Endothelial cell of umbilical vein (primary cell): ENCODE data around the gene ADGRD2. TPM values are rescaled to one million over a fixed set of nuclear protein-coding genes. Genes with fewer than 3 reads are reported as not detected.

Experiments used
- BruUV-seq: library from RNA; stranded (reverse); fragments of 400-500 nt; replicated peaks from 2 replicates; lab custom pipeline; 2021; lab: Mats Ljungman, UMichigan
- CTCF ChIA-PET: fragments of 300-600, 350-600 bp; sonication (Branson Sonifier 250); formaldehyde crosslinking; loops from one replicate; lab custom pipeline; 2021; ENCODE audit warnings: antibody characterized with exemption, inconsistent platforms; lab: Charles Lee
- POLR2A ChIA-PET: fragments of 300-600, 350-600 bp; sonication (Branson Sonifier 250); formaldehyde crosslinking; loops from one replicate; lab custom pipeline; 2021; ENCODE audit warnings: antibody characterized with exemption, inconsistent platforms; lab: Charles Lee
- DNase-seq: peaks from one replicate; pipeline ENCODE4 v3.0.0-alpha.2; 2011; ENCODE audit warnings: low read depth, low spot score
- FAIRE-seq: peaks from 2 replicates; lab custom pipeline; 2011; peaks lifted over from hg19 to GRCh38; lab: Jason Lieb, UNC
- H2AFZ ChIP-seq: 2 replicates; pipeline ENCODE4 v1.6.0; 2012; ENCODE audit warnings: low read depth, low read length, control low read depth, inconsistent platforms
- H3K27ac ChIP-seq: 2 replicates; pipeline ENCODE4 v1.5.1; 2011; ENCODE audit warnings: low read depth, mild to moderate bottlenecking, control low read depth, low read length, moderate library complexity; ENCODE audit not compliant: insufficient read depth
- H3K27me3 ChIP-seq, 2 experiments: 2 replicates each; pipeline versions ENCODE4 v1.6.0 to v1.6.1; 2011; ENCODE audit warnings: low read length in 2 of 2, mixed read lengths in 1 of 2; ENCODE audit not compliant: control insufficient read depth in 2 of 2, insufficient read depth in 2 of 2
- H3K36me3 ChIP-seq, 2 experiments: 2 replicates in 1 of 2; 3 replicates in 1 of 2; pipeline ENCODE4 v1.5.1; 2011; ENCODE audit warnings: low read length in 2 of 2, mild to moderate bottlenecking in 1 of 2, moderate library complexity in 1 of 2; ENCODE audit not compliant: control insufficient read depth in 2 of 2, insufficient read depth in 2 of 2; ENCODE audit errors: extremely low read depth in 1 of 2
- H3K4me1 ChIP-seq: 3 replicates; pipeline ENCODE4 v1.5.1; 2011; ENCODE audit warnings: mild to moderate bottlenecking, low read length; ENCODE audit not compliant: control insufficient read depth, insufficient read depth; ENCODE audit errors: extremely low read depth
- H3K4me2 ChIP-seq: 2 replicates; pipeline ENCODE4 v1.6.1; 2011; ENCODE audit warnings: low read length, control low read depth, mixed read lengths; ENCODE audit not compliant: insufficient read depth
- H3K4me3 ChIP-seq, 3 experiments: fragments of 200-600 bp in 1 of 3; sonication (generic), shearing (Covaris generic) in 1 of 3; replicated peaks in 1 of 3; 2 replicates each; pipeline ENCODE4 v1.5.1; 2011 to 2016; ENCODE audit warnings: control low read depth in 3 of 3, low read length in 3 of 3, mild to moderate bottlenecking in 2 of 3, inconsistent platforms in 1 of 3, low read depth in 1 of 3, moderate library complexity in 1 of 3; ENCODE audit not compliant: insufficient read depth in 1 of 3
- H3K79me2 ChIP-seq: 2 replicates; pipeline ENCODE4 v1.6.0; 2012; ENCODE audit warnings: low read length, inconsistent platforms; ENCODE audit not compliant: control insufficient read depth, insufficient read depth
- H3K9ac ChIP-seq: replicated peaks from 2 replicates; pipeline ENCODE3; 2011; ENCODE audit warnings: low read length, control low read depth; ENCODE audit not compliant: insufficient read depth; ENCODE audit errors: extremely low read depth
- H3K9me1 ChIP-seq: replicated peaks from 3 replicates; pipeline ENCODE4 v1.6.0; 2011; ENCODE audit warnings: mild to moderate bottlenecking, low read length; ENCODE audit not compliant: control insufficient read depth, insufficient read depth; ENCODE audit errors: extremely low read depth
- H3K9me3 ChIP-seq: replicated peaks from 2 replicates; pipeline ENCODE4 v1.5.1; 2012; ENCODE audit warnings: low read length, inconsistent platforms; ENCODE audit not compliant: control insufficient read depth, insufficient read depth
- H4K20me1 ChIP-seq: replicated peaks from 2 replicates; pipeline ENCODE3; 2011; ENCODE audit warnings: mild to moderate bottlenecking, low read length; ENCODE audit not compliant: control insufficient read depth, insufficient read depth; ENCODE audit errors: extremely low read depth
- CTCF ChIP-seq, 2 donors: IDR thresholded peaks; 1 replicate in 1 of 2; 2 replicates in 1 of 2; pipeline ENCODE4 v1.5.1; 2011; ENCODE audit warnings: low read length in 2 of 2, mild to moderate bottlenecking in 2 of 2, moderate library complexity in 2 of 2, control low read depth in 1 of 2, inconsistent platforms in 1 of 2, low read depth in 1 of 2; ENCODE audit not compliant: insufficient read depth in 1 of 2; ENCODE audit errors: extremely low read depth in 1 of 2
- EZH2 ChIP-seq: IDR thresholded peaks from 2 replicates; pipeline ENCODE4 v1.6.1; 2012; ENCODE audit warnings: borderline replicate concordance, low read depth, mild to moderate bottlenecking, moderate library complexity, low read length, inconsistent platforms; ENCODE audit not compliant: severe bottlenecking
- FOS ChIP-seq: IDR thresholded peaks from 2 replicates; pipeline ENCODE4 v1.6.1; 2011; ENCODE audit warnings: mild to moderate bottlenecking, low read length, moderate library complexity, borderline replicate concordance; ENCODE audit not compliant: insufficient read depth
- GATA2 ChIP-seq: IDR thresholded peaks from 2 replicates; pipeline ENCODE4 v1.7.0; 2011; ENCODE audit warnings: low read depth, mild to moderate bottlenecking, moderate library complexity, mixed read lengths, low read length; ENCODE audit not compliant: insufficient read length, insufficient read depth
- JUN ChIP-seq: IDR thresholded peaks from 2 replicates; pipeline ENCODE4 v1.6.1; 2011; ENCODE audit warnings: borderline replicate concordance, low read depth; ENCODE audit not compliant: insufficient read length, insufficient read depth
- MYC ChIP-seq: IDR thresholded peaks from one replicate; pipeline ENCODE4 v1.6.1; 2011; ENCODE audit warnings: mild to moderate bottlenecking, low read depth, low read length
- POLR2A ChIP-seq: IDR thresholded peaks from 2 replicates; pipeline ENCODE4 v1.6.1; 2012; ENCODE audit warnings: low read depth, mild to moderate bottlenecking, control low read depth, low read length
- POLR2AphosphoS5 ChIP-seq: IDR thresholded peaks from 2 replicates; pipeline ENCODE4 v1.6.1; 2012; ENCODE audit warnings: low read depth, mild to moderate bottlenecking, control low read depth, low read length, moderate library complexity; ENCODE audit not compliant: insufficient read depth
- dilution Hi-C: fragments of 300-500 bp; cut with MboI; formaldehyde crosslinking; loops from one replicate; pipeline ENCODE4 v1.15.0; 2019; ENCODE audit warnings: low sequenced_read_pairs; ENCODE audit not compliant: extremely low pct_ligation_motif_present
- intact Hi-C: fragments of 100-400 bp; cut with micrococcal nuclease; formaldehyde crosslinking; loops from one replicate; pipeline ENCODE4 v1.10.0; 2022
- polyA plus RNA-seq, 4 experiments: library from polyadenylated mRNA; depleted of rRNA in 3 of 4; stranded (reverse) in 3 of 4; unstranded in 1 of 4; fragments of >200 nt; gene quantifications; 2 replicates each; pipeline versions ENCODE4 v1.2.1 to v1.2.3, GENCODE V29; 2011 to 2012; ENCODE audit warnings: missing spikeins in 1 of 4
- total RNA-seq: library from RNA; stranded (reverse); gene quantifications from 2 replicates; pipeline ENCODE4 v1.2.3, GENCODE V29; 2021
- TF ChIP-seq, protein P1 (sequence below): IDR thresholded peaks from 2 replicates; pipeline ENCODE4 v1.6.1; 2011; ENCODE audit not compliant: insufficient read depth, insufficient read length

ADGRD2 gene
- total and polyA plus RNA-seq, 2 donors (not counting 3 experiments of a cell fraction or from before 2014, with no cell fraction given), result not detected

GRCh38 chr9:124479371-124479770 lies 29.1 kb downstream of the ADGRD2 start:
- H3K36me3 ChIP-seq, result no peaks in the 10 kb centered on the region
- H3K9me3 ChIP-seq, result no peaks in the 10 kb centered on the region
- ChIA-PET CTCF (interaction anchor here (1.1 kb wide), 1 partner anchor 58 kb away, joined by 3 read pairs; no protein-coding TSS in a partner anchor), POLR2A (no interaction called here)
- DNase-seq (no peak), FAIRE-seq (no peak)
- no peak overlapping the region for H3K4me3 ChIP-seq
- no TSS peak for BruUV-seq
- H3K9ac ChIP-seq, result no peak overlapping the region
- H3K27ac ChIP-seq, result no peak overlapping the region
- peaks cover 20 to 33% of the 10 kb centered on the region in 2 experiments for H3K27me3 ChIP-seq
- H3K9me1 ChIP-seq, result no peaks in the 10 kb centered on the region
- no peaks in the 10 kb centered on the region for H3K79me2 ChIP-seq
- TF ChIP-seq POLR2A, result no peak
- TF ChIP-seq GATA2, result no peak
- TF ChIP-seq EZH2, result no peak
- TF ChIP-seq, protein P1, sequence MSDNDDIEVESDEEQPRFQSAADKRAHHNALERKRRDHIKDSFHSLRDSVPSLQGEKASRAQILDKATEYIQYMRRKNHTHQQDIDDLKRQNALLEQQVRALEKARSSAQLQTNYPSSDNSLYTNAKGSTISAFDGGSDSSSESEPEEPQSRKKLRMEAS, result no peak
- no peak for TF ChIP-seq JUN
- no peak for TF ChIP-seq CTCF (IDR thresholded peaks at IDR 0.05; ENCODE audit: extremely low read depth in 1 of 2, insufficient read depth in 1 of 2, low read depth in 1 of 2, low read length in 2 of 2)
- TF ChIP-seq FOS, result no peak
- no peak for TF ChIP-seq MYC
- TF ChIP-seq POLR2AphosphoS5, result no peak
- intact Hi-C loops (no loop called here), dilution Hi-C loops (no loop called here)
- no peaks in the 10 kb centered on the region for H4K20me1 ChIP-seq
- no peaks in the 10 kb centered on the region for H3K4me1 ChIP-seq
- no peak overlapping the region for H3K4me2 ChIP-seq
- H2AFZ ChIP-seq, result no peak overlapping the region
